ENCODE measurements around the gene LCAT.

LCAT gene

GRCh38 chr16:67909056-67909742 is 34.7 kb downstream of the LCAT start:
- no peak for DNase-seq

- DNase-seq = no peak
Observed at GRCh38 chr16:67907397-67908180, 36.3 kb downstream of the LCAT start.

DNA sequence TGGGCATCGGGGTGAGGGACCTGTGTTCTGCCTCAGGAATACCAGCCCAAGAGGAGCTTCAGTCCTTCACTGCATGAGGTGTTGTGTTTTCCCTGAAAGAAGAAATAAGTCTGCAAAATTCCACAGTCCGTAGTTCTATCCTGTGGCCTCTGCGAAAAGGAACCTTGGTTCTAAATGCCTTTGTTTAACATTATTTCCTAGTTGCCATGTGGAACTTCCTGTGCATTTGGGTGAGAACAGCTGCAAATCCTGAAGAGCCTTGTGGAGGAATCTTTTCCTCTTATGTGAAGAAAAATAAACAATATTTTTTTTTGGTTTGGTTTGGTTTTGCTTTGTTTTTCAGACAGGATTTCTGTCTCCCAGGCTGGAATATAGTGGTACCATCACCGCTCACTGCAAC is 41.1 kb downstream of the LCAT start:
- no peak for DNase-seq

- DNase-seq = no peak
Observed at GRCh38 chr16:67901734-67902133, 42.2 kb downstream of the LCAT start.

DNA sequence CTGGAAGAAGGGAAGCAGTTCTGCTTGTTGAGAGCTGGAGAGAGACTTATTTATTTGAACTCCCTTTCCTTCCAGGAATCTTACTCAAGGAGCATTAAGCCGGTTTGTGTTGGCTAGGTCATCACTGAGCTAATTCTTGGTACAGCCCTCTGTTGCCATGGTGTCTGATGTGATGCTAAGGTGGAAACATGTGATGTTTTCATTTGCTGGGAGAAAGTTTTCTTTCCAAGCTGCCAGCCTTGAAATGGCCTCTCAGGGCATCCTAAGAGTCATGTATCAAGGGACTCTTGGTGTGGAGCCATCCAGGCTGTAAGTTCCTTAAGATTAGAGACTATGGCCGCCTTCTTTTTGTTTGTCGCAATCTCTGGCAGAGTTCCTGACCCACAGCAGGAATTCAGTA is 46.7 kb downstream of the LCAT start:
- no peak for DNase-seq

DNA sequence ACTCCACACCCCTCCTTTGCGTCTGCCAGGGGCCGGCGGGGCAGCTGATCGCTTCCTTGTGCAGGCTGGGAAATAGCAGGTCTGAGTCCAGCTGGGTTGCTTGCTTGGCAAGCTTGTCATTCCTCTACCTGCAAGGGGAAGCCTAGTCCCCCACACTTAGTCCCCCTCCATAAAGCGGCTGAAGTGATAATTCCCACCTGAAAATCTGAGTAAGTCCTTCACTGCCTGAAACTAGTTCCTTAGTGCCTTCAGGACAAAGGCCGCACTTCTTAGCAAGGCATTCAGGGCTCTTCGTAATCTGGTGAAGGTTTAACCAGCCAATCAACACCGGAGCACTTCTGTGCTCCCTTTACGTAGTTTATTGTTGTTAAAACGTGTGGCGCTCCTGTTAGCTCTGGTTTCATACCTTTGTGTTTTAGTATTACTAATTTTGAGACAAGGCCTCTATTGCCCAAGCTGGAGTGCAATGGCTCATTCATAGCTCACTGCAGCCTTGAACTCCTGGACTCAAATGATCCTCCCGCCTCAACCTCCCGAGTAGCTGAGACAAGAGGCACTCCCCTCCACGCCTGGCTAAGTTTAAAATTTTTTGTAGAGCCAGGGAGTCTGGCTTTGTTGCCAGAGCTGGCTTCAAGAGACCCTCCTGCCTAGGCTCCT is 50.0 kb downstream of the LCAT start:
- DNase-seq = no peak

DNA sequence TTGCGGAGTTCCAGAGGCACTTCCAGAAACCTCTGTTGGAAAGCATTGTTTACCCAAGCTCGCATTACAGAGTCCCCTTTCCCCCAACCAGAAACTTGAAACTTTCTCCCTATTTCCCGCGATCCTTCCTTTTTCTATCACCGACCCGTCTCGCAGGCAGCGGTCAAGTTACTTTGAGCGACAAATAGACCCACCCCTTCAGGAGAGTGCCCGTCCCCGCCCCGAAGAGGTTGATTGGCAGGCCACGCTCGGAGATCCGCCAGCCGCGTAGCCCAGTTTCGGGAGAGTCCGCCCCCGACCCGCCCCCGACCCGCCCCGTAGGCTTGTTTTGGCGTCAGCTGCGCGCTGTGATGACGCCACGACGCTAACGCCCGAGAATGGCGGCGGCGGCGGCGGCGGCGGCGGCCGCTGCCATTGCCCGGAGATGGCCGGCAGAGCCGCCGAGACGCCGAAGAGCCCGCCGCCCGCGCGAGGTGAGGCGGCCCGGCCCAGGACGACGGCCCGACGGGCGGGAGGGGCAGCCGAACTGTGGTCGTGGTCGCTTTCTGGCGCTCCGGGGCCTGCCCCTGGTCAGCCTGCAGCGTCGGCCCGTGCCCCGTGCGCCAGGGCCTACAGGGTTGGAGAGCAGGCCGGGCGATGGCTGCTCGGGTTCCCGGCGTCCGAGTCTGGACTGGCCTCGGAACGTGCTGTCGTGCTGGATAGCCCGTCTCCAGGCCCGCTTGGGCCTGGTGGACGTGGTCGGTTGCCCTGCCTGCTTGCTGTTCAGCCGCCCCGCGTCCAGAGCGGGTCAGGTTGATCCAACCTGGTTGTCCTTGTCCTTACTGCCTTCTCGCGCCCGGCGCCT is 50.8 kb downstream of the LCAT start, which contains the start of gene PSKH1:
TSS of gene PSKH1 (plus strand) at position 356 of the 844 bp plus-strand sequence. CDS start 15,496 bp downstream, outside the sequence.
- peak; percentile 90 for DNase-seq

GRCh38 chr16:67892375-67892774 is 51.5 kb downstream of the LCAT start:
- no peak for DNase-seq

Data from DMS153 (cell line).